Neuronal stem cell (in vitro differentiated cells): ENCODE data around the gene BCL2L12.

Experiments
- DNase-seq: peaks from one replicate; pipeline ENCODE4 v3.0.0-alpha.2; 2013; ENCODE audit warnings: low spot score
- H2AFZ ChIP-seq: one replicate; pipeline ENCODE4 v1.6.1; 2013; ENCODE audit warnings: mild to moderate bottlenecking, low read length, inconsistent platforms
- H2AK5ac ChIP-seq: 2 replicates; pipeline ENCODE4 v1.6.1; 2013; ENCODE audit warnings: low read depth, mild to moderate bottlenecking, inconsistent platforms, low read length, moderate library complexity, mixed read lengths
- H2BK120ac ChIP-seq: 2 replicates; pipeline ENCODE4 v1.6.1; 2013; ENCODE audit warnings: low read depth, mild to moderate bottlenecking, inconsistent platforms, low read length, moderate library complexity, mixed read lengths
- H2BK12ac ChIP-seq: one replicate; pipeline ENCODE4 v1.6.1; 2013; ENCODE audit warnings: low read length, inconsistent platforms
- H2BK15ac ChIP-seq: 2 replicates; pipeline ENCODE4 v1.6.1; 2013; ENCODE audit warnings: mild to moderate bottlenecking, low read length, inconsistent platforms, mixed read lengths
- H2BK5ac ChIP-seq: one replicate; pipeline ENCODE4 v1.6.1; 2013; ENCODE audit warnings: inconsistent platforms, mild to moderate bottlenecking, low read length, moderate library complexity
- H3K14ac ChIP-seq: one replicate; pipeline ENCODE4 v1.6.1; 2013; ENCODE audit warnings: low read length, inconsistent platforms
- H3K18ac ChIP-seq: 2 replicates; pipeline ENCODE4 v1.6.1; 2013; ENCODE audit warnings: low read length, inconsistent platforms
- H3K23ac ChIP-seq: 2 replicates; pipeline ENCODE4 v1.6.1; 2013; ENCODE audit warnings: low read depth, mild to moderate bottlenecking, mixed read lengths, low read length, inconsistent platforms; ENCODE audit not compliant: poor library complexity
- H3K27ac ChIP-seq: replicated peaks from 3 replicates; pipeline ENCODE4 v1.5.1; 2013; ENCODE audit warnings: low read length, inconsistent platforms
- H3K27me3 ChIP-seq, 3 experiments: 2 replicates each; pipeline ENCODE4 v1.6.1; 2013; ENCODE audit warnings: low read length in 3 of 3, mild to moderate bottlenecking in 2 of 3, inconsistent platforms in 1 of 3, low read depth in 1 of 3, mixed read lengths in 1 of 3, moderate library complexity in 1 of 3; ENCODE audit not compliant: control insufficient read depth in 3 of 3, insufficient read depth in 3 of 3
- H3K36me3 ChIP-seq, 2 donors: replicated peaks in 1 of 2; 2 replicates each; pipeline ENCODE4 v1.6.1; 2013; ENCODE audit warnings: low read length in 2 of 2; ENCODE audit not compliant: control insufficient read depth in 2 of 2, insufficient read depth in 2 of 2
- H3K4ac ChIP-seq: 2 replicates; pipeline ENCODE4 v1.6.1; 2013; ENCODE audit warnings: inconsistent platforms, mild to moderate bottlenecking, low read length, moderate library complexity
- H3K4me1 ChIP-seq, 2 donors: 1 replicate in 1 of 2; 2 replicates in 1 of 2; pipeline ENCODE4 v1.6.1; 2013; ENCODE audit warnings: low read length in 2 of 2, low read depth in 1 of 2; ENCODE audit not compliant: control insufficient read depth in 2 of 2, insufficient read depth in 1 of 2
- H3K4me2 ChIP-seq: one replicate; pipeline ENCODE4 v1.6.1; 2013; ENCODE audit warnings: mild to moderate bottlenecking, low read length, inconsistent platforms; ENCODE audit not compliant: insufficient read depth, poor library complexity, severe bottlenecking
- H3K4me3 ChIP-seq, 2 donors: 2 replicates each; pipeline ENCODE4 v1.5.1; 2013; ENCODE audit warnings: low read length in 2 of 2, mild to moderate bottlenecking in 2 of 2, inconsistent platforms in 1 of 2, moderate library complexity in 1 of 2
- H3K79me1 ChIP-seq: one replicate; pipeline ENCODE4 v1.6.1; 2013; ENCODE audit warnings: low read depth, mild to moderate bottlenecking, inconsistent platforms, low read length, moderate library complexity
- H3K9ac ChIP-seq: one replicate; pipeline ENCODE4 v1.6.1; 2013; ENCODE audit warnings: mild to moderate bottlenecking, low read depth, low read length, inconsistent platforms; ENCODE audit not compliant: poor library complexity
- H3K9me3 ChIP-seq, 2 donors: replicated peaks in 1 of 2; 2 replicates each; pipeline versions ENCODE3 to v1.6.1; 2013; ENCODE audit warnings: low read length in 2 of 2, mild to moderate bottlenecking in 2 of 2, inconsistent platforms in 1 of 2, low read depth in 1 of 2, mixed read lengths in 1 of 2, moderate library complexity in 1 of 2; ENCODE audit not compliant: control insufficient read depth in 2 of 2, insufficient read depth in 1 of 2
- H4K8ac ChIP-seq: one replicate; pipeline ENCODE4 v1.6.1; 2013; ENCODE audit warnings: low read depth, mild to moderate bottlenecking, inconsistent platforms, low read length, moderate library complexity
- H4K91ac ChIP-seq: one replicate; pipeline ENCODE4 v1.6.1; 2013; ENCODE audit warnings: low read length, low read depth, mild to moderate bottlenecking, inconsistent platforms; ENCODE audit not compliant: poor library complexity
- WGBS, 2 donors: extraction: QIAGEN DNeasy Blood & Tissue Kit; methylation state at CpG; one replicate each; pipeline ENCODE4 v1.1.7; 2013; ENCODE audit warnings: missing lambda C conversion rate in 2 of 2, mixed read lengths in 1 of 2; ENCODE audit not compliant: insufficient read length in 2 of 2, insufficient replicate concordance in 1 of 2; ENCODE audit errors: extremely low coverage in 2 of 2; 5-methylcytosine and 5-hydroxymethylcytosine counted together

The BCL2L12 gene

DNA sequence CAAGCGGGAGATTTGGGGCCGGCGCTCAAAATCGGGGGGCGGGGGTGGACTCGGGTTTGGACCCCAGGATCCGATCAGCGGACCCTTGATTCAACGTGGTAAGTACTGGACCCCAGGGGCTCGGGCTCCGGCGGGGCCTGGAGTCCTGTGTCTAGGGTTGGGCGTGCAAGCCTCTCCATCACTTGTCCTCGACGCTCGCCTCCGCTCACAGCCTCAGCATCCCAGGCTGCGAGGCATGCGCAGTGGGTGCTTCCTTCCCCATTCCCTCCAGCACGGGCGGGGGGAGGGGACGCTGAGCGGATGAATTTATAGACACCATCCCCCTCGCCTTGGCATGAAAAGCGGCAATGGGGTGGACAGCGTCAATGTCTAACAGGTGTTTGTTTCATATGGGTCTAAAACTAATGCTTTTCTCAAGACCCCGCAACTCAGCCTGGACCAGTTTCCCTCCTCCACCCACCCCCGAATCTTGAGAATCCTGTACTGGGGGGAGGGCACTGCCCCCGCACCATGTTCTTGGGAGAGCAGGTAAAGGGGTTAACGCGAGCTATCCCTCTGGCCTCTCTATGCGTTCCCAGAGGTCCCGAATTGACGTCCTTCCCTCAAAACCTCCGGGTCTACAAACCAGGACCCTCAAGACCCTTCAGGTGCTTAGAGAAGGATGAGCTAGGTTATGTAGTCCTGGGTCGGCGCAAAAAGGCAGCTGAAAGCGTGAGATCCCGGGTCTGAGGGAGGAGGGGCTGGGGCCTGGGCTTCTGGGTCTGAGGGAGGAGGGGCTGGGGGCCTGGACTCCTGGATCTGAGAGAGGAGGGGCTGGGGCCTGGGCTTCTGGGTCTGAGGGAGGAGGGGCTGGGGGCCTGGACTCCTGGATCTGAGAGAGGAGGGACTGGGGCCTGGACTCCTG, 25.8 kb downstream of the BCL2L12 start:
- Histone ChIP-seq H3K4me2 (peak overlapping the region; percentile 66), H2BK120ac (peak overlapping the region; percentile 63), H2BK5ac (peak overlapping the region; percentile 91), H4K8ac (no peak overlapping the region), H2AFZ (peak overlapping the region; percentile 89), H2BK12ac (no peak overlapping the region), H3K23ac (peak overlapping the region; percentile 8), H3K14ac (peak overlapping the region; percentile 3), H4K91ac (no peak overlapping the region), H3K4me1 (peaks cover 19 to 21% of the 10 kb centered on the region in 2 donors), H3K9me3 (peaks cover 0 to 2% of the 10 kb centered on the region in 2 donors), H2BK15ac (peak overlapping the region; percentile 74), H3K9ac (peak overlapping the region; percentile 64), H3K18ac (peak overlapping the region; percentile 90), H3K4me3 (peak overlapping the region; percentile 55 to 83), H2AK5ac (no peak overlapping the region), H3K27me3 (no peaks in the 10 kb centered on the region), H3K36me3 (peaks cover 14 to 52% of the 10 kb centered on the region in 2 donors), H3K79me1 (peaks cover 10% of the 10 kb centered on the region), H3K4ac (no peak overlapping the region), H3K27ac (peak overlapping the region; percentile 88)
- WGBS, 2 donors: no CpG with 5 or more reads among the region's 39 CpGs
- DNase-seq: peak; percentile 80

DNA sequence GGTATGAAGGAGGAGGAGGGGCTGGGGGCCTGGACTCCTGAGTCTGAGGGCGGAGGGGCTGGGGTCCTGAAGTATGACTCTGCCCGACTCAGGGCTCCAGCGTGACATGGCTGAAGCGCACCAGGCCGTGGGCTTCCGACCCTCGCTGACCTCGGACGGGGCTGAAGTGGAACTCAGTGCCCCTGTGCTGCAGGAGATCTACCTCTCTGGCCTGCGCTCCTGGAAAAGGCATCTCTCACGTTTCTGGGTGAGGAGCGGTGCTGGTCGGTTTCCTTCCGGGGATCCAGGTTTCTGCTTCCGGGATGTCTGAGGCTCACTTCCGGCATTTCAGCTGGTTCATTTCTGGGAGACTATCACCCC, 26.4 kb downstream of the BCL2L12 start:
- Histone ChIP-seq H3K79me1 (peaks cover 10% of the 10 kb centered on the region), H3K27me3 (no peaks in the 10 kb centered on the region), H3K9me3 (peaks cover 0 to 2% of the 10 kb centered on the region in 2 donors), H3K4ac (no peak overlapping the region), H3K36me3 (peaks cover 16 to 52% of the 10 kb centered on the region in 2 donors), H2AFZ (peak overlapping the region; percentile 89), H3K27ac (peak overlapping the region; percentile 66), H2BK120ac (peak overlapping the region; percentile 92), H4K8ac (no peak overlapping the region), H3K4me1 (peaks cover 17 to 18% of the 10 kb centered on the region in 2 donors), H2AK5ac (peak overlapping the region; percentile 64), H2BK5ac (no peak overlapping the region), H2BK12ac (no peak overlapping the region), H2BK15ac (peak overlapping the region; percentile 74), H3K14ac (peak overlapping the region; percentile 14), H3K4me2 (peak overlapping the region; percentile 66), H4K91ac (no peak overlapping the region), H3K18ac (peak overlapping the region; percentile 88), H3K4me3 (peak overlapping the region; percentile 53 to 55), H3K9ac (peak overlapping the region; percentile 38), H3K23ac (no peak overlapping the region)
- WGBS, 2 donors: no CpG with 5 or more reads among the region's 16 CpGs
- DNase-seq: no peak

DNA sequence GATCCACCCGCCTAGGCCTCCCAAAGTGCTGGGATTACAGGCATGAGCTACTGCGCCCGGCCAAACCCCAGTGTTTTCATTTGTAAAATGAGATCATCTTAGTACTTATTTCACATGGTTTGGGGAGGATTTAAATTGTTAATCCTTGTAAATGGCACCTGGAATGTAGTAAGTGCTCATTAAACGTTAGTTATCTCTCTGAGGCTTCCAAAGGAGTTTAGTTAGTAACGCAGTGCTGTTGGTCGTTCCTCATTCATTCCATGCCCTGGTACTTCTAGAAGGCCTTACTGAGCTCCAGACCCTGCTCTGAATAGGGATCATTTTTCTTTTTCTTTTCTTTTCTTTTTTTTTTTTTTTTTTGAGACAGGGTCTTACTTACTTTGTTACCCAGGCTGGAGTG, 30.4 kb downstream of the BCL2L12 start:
- H3K18ac ChIP-seq: no peak overlapping the region
- H4K91ac ChIP-seq: no peak overlapping the region
- no peak overlapping the region for H3K14ac ChIP-seq
- peaks cover 2% of the 10 kb centered on the region for H3K79me1 ChIP-seq
- no peak overlapping the region for H3K27ac ChIP-seq
- H3K4me3 ChIP-seq: no peak overlapping the region
- no peak for DNase-seq
- no peak overlapping the region for H2BK15ac ChIP-seq
- no peak overlapping the region for H2AFZ ChIP-seq
- H2BK5ac ChIP-seq: no peak overlapping the region
- H3K4me2 ChIP-seq: no peak overlapping the region
- no peaks in the 10 kb centered on the region for H3K27me3 ChIP-seq
- H2AK5ac ChIP-seq: no peak overlapping the region
- H3K9me3 ChIP-seq: peaks cover 0 to 2% of the 10 kb centered on the region in 2 donors
- H3K4me1 ChIP-seq: peaks cover 3 to 7% of the 10 kb centered on the region in 2 donors
- no CpG with 5 or more reads among the region's 6 CpGs for WGBS, 2 donors
- H3K4ac ChIP-seq: no peak overlapping the region
- H2BK12ac ChIP-seq: no peak overlapping the region
- H2BK120ac ChIP-seq: no peak overlapping the region
- peaks cover 19 to 34% of the 10 kb centered on the region in 2 donors for H3K36me3 ChIP-seq
- no peak overlapping the region for H3K9ac ChIP-seq
- no peak overlapping the region for H4K8ac ChIP-seq
- no peak overlapping the region for H3K23ac ChIP-seq

DNA sequence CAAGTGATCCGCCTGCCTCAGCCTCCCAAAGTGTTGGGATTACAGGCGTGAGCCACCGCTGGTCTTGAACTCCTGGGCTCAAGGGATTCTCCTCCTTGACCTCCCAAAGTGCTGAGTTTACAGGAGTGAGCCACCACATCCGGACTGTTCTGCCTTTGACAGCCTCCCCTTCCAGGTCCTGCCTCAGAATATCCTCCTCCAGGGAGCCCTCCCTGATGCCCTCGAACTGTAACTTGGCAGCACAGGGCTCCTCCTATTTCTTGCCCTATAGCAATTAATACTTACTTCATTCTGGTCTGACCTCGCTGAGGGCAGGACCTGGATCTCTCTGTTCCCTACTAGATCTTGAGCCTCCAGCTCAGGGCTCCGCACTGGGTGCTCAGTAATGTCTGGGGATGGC, 31.1 kb downstream of the BCL2L12 start:
- Histone ChIP-seq H4K8ac (no peak overlapping the region), H2BK15ac (no peak overlapping the region), H3K4me3 (no peak overlapping the region), H3K4me2 (no peak overlapping the region), H2AK5ac (no peak overlapping the region), H2BK120ac (no peak overlapping the region), H3K4me1 (peaks cover 3 to 5% of the 10 kb centered on the region in 2 donors), H2BK12ac (no peak overlapping the region), H3K14ac (no peak overlapping the region), H3K9ac (no peak overlapping the region), H3K18ac (no peak overlapping the region), H3K27me3 (no peaks in the 10 kb centered on the region), H2AFZ (no peak overlapping the region), H3K23ac (no peak overlapping the region), H3K9me3 (peaks cover 0 to 2% of the 10 kb centered on the region in 2 donors), H2BK5ac (no peak overlapping the region), H3K27ac (no peak overlapping the region), H4K91ac (no peak overlapping the region), H3K4ac (no peak overlapping the region), H3K36me3 (peaks cover 19 to 37% of the 10 kb centered on the region in 2 donors), H3K79me1 (peaks cover 5% of the 10 kb centered on the region)
- DNase-seq: no peak
- no CpG with 5 or more reads among the region's 7 CpGs for WGBS, 2 donors
